Urinary bladder (tissue), 4 donors: Measurements from ENCODE around the gene LYRM9. TPM values are rescaled to one million over a fixed set of nuclear protein-coding genes. Genes with fewer than 3 reads are reported as not detected.
"Not testable (repeated sequence)": the region's sequence is repeated elsewhere in the genome, so short reads cannot be mapped to it uniquely, and the experiment has no call there.

Experiments used
- DNase-seq: peaks from one replicate; pipeline ENCODE4 v3.0.0-alpha.2; 2015; ENCODE audit errors: extremely low spot score
- H3K27ac ChIP-seq: one replicate; pipeline ENCODE4 v1.5.1; 2013; ENCODE audit warnings: low read depth, mild to moderate bottlenecking, moderate library complexity
- H3K36me3 ChIP-seq: one replicate; pipeline ENCODE4 v1.6.1; 2013; ENCODE audit warnings: mild to moderate bottlenecking, moderate library complexity; ENCODE audit not compliant: insufficient read depth
- H3K4me1 ChIP-seq: one replicate; pipeline ENCODE4 v1.6.1; 2013; ENCODE audit warnings: mild to moderate bottlenecking, moderate library complexity; ENCODE audit not compliant: insufficient read depth
- H3K4me3 ChIP-seq: one replicate; pipeline ENCODE4 v1.5.1; 2013; ENCODE audit warnings: low read depth, low read length
- WGBS: extraction: QIAGEN DNeasy Blood & Tissue Kit; methylation state at CpG from one replicate; pipeline ENCODE4 v1.1.7; 2013; 5-methylcytosine and 5-hydroxymethylcytosine counted together
- polyA plus RNA-seq: library from polyadenylated mRNA; stranded (reverse); fragments of 200-250 nt; gene quantifications from one replicate; pipeline ENCODE4 v1.2.3, GENCODE V29; 2013
- total RNA-seq: library from RNA; depleted of rRNA; stranded (reverse); fragments of >200 nt; gene quantifications from one replicate; pipeline ENCODE4 v1.2.3, GENCODE V29; 2014
- donor health status: healthy with polysubstance abuse.
- donor health status: healthy.

The LYRM9 gene
- total and polyA plus RNA-seq, 2 donors, result 8.0 to 17.7 TPM

GRCh38 chr17:27896701-27897100 lies 3.5 kb upstream of the LYRM9 start:
- Histone ChIP-seq H3K4me1 (no peaks in the 10 kb centered on the region), H3K36me3 (no peaks in the 10 kb centered on the region), H3K4me3 (no peak overlapping the region), H3K27ac (no peak overlapping the region)
- DNase-seq, result no peak
- 85% methylated on average over 7 of the region's 7 CpGs for WGBS

- no peak overlapping the region for H3K27ac ChIP-seq
- WGBS, result 92% methylated on average over 1 of the region's 1 CpG
- no peak for DNase-seq
- H3K36me3 ChIP-seq, result no peaks in the 10 kb centered on the region
- H3K4me1 ChIP-seq, result no peaks in the 10 kb centered on the region
- no peak overlapping the region for H3K4me3 ChIP-seq
Measured at GRCh38 chr17:27895940-27896535, 2.9 kb upstream of the LYRM9 start.

- 28% methylated on average over 8 of the region's 8 CpGs for WGBS
- no peak overlapping the region for H3K27ac ChIP-seq
- no peaks in the 10 kb centered on the region for H3K4me1 ChIP-seq
- H3K36me3 ChIP-seq, result no peaks in the 10 kb centered on the region
- no peak overlapping the region for H3K4me3 ChIP-seq
- DNase-seq, result no peak
Measured at GRCh38 chr17:27895123-27895895, 2.1 kb upstream of the LYRM9 start.

- H3K4me1 ChIP-seq, result no peaks in the 10 kb centered on the region
- no peak for DNase-seq
- no peak overlapping the region for H3K4me3 ChIP-seq
- 19% methylated on average over 7 of the region's 7 CpGs for WGBS
- H3K27ac ChIP-seq, result no peak overlapping the region
- no peaks in the 10 kb centered on the region for H3K36me3 ChIP-seq
Measured at GRCh38 chr17:27893841-27894503, 807 bp upstream of the LYRM9 start.

GRCh38 chr17:27892542-27892865 lies 661 bp downstream of the LYRM9 start:
- no peak for DNase-seq
- Histone ChIP-seq H3K4me1 (no peaks in the 10 kb centered on the region), H3K4me3 (peak overlapping the region; percentile 88), H3K36me3 (no peaks in the 10 kb centered on the region), H3K27ac (no peak overlapping the region)
- 26% methylated on average over 3 of the region's 3 CpGs for WGBS

GRCh38 chr17:27891841-27892240 lies 1.3 kb downstream of the LYRM9 start:
- 95% methylated on average over 9 of the region's 9 CpGs for WGBS
- Histone ChIP-seq H3K4me3 (no peak overlapping the region), H3K36me3 (no peaks in the 10 kb centered on the region), H3K4me1 (no peaks in the 10 kb centered on the region), H3K27ac (no peak overlapping the region)
- DNase-seq, result no peak

GRCh38 chr17:27889711-27890251 lies 3.4 kb downstream of the LYRM9 start:
- Histone ChIP-seq H3K4me1 (no peaks in the 10 kb centered on the region), H3K36me3 (no peaks in the 10 kb centered on the region), H3K27ac (no peak overlapping the region), H3K4me3 (no peak overlapping the region)
- 95% methylated on average over 4 of the region's 4 CpGs for WGBS
- DNase-seq, result no peak

- DNase-seq, result no peak
- Histone ChIP-seq H3K4me1 (no peaks in the 10 kb centered on the region), H3K4me3 (no peak overlapping the region), H3K36me3 (no peaks in the 10 kb centered on the region), H3K27ac (no peak overlapping the region)
- WGBS, result 69% methylated on average over 7 of the region's 7 CpGs
Measured at GRCh38 chr17:27888945-27889344, 4.2 kb downstream of the LYRM9 start.

- Histone ChIP-seq H3K4me3 (no peak overlapping the region), H3K36me3 (no peaks in the 10 kb centered on the region), H3K27ac (no peak overlapping the region), H3K4me1 (no peaks in the 10 kb centered on the region)
- DNase-seq, result no peak
- WGBS, result 78% methylated on average over 2 of the region's 2 CpGs
Measured at GRCh38 chr17:27888067-27888466, 5.1 kb downstream of the LYRM9 start.

- H3K27ac ChIP-seq, H3K4me1 ChIP-seq, H3K4me3 ChIP-seq, DNase-seq, H3K36me3 ChIP-seq: not testable (repeated sequence)
- 96% methylated on average over 8 of the region's 8 CpGs for WGBS
Measured at GRCh38 chr17:27886348-27886906, 6.7 kb downstream of the LYRM9 start.

- H3K4me1 ChIP-seq, result no peaks in the 10 kb centered on the region
- H3K4me3 ChIP-seq, result no peak overlapping the region
- H3K36me3 ChIP-seq, result no peaks in the 10 kb centered on the region
- H3K27ac ChIP-seq, result no peak overlapping the region
- DNase-seq, result no peak
- WGBS, result 84% methylated on average over 11 of the region's 11 CpGs
Measured at GRCh38 chr17:27882162-27882840, 10.9 kb downstream of the LYRM9 start.

GRCh38 chr17:27879987-27880608 lies 13.1 kb downstream of the LYRM9 start:
- peak; percentile 50 for DNase-seq
- Histone ChIP-seq H3K36me3 (no peaks in the 10 kb centered on the region), H3K4me1 (no peaks in the 10 kb centered on the region), H3K4me3 (no peak overlapping the region), H3K27ac (no peak overlapping the region)
- 31% methylated on average over 3 of the region's 3 CpGs for WGBS
